Measurements from ENCODE around the gene TMEM154.

- TF ChIP-seq, protein P1, sequence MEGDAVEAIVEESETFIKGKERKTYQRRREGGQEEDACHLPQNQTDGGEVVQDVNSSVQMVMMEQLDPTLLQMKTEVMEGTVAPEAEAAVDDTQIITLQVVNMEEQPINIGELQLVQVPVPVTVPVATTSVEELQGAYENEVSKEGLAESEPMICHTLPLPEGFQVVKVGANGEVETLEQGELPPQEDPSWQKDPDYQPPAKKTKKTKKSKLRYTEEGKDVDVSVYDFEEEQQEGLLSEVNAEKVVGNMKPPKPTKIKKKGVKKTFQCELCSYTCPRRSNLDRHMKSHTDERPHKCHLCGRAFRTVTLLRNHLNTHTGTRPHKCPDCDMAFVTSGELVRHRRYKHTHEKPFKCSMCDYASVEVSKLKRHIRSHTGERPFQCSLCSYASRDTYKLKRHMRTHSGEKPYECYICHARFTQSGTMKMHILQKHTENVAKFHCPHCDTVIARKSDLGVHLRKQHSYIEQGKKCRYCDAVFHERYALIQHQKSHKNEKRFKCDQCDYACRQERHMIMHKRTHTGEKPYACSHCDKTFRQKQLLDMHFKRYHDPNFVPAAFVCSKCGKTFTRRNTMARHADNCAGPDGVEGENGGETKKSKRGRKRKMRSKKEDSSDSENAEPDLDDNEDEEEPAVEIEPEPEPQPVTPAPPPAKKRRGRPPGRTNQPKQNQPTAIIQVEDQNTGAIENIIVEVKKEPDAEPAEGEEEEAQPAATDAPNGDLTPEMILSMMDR (IDR thresholded peaks at IDR 0.05; ENCODE audit: low read depth, low read length), result no peak
- TF ChIP-seq EZH2phosphoT487 (IDR thresholded peaks at IDR 0.05; ENCODE audit: low read depth), result no peak
Measured at GRCh38 chr4:152575533-152575932, 104.3 kb downstream of the TMEM154 start.
